ENCODE results near the gene AOAH.

Gene AOAH

DNA sequence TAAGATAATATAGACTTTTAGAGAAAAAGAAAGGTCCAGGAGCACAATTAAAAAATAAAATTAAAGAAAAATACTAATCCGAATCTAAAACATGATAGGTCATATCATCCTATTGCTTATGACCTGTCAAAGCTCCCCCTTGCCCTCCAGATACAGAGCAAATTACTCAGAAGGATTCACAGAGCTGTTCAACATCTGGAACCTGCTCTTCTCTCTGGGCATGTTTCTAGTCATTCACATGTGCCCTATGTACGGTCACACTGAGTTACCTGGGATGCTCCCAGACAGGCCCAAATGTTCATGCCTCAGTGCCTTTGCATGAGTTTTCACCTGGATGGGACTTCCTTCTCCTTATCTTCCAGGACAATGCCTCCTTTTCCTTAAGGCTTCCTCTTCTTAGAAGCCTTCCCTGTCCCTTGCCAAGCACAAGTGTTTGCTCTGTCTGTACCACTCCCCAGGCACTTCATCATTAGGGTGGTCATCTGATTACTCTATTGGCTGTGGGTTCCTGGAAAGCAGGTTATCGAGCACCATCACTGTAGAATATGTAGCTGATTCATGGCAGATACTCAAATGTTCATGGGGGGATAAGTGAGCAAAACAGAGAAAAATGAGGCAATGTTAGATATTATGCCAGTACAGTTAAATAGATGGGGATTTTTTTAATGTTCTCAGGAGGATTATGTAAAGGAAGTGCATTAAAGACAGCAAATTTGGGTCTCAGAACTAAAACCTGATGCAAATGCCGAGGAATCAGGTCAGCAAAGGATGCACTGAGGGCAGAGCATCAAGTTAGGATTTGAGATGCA is 12.0 kb upstream of the AOAH start:
- Histone ChIP-seq H3K4me3 (ENCODE audit: low read length) (no peak overlapping the region), H3K4me2 (ENCODE audit: low read length) (no peak overlapping the region), H3K9me3 (replicated peaks; ENCODE audit: low read length) (no peaks in the 10 kb centered on the region), H3K9ac (ENCODE audit: low read depth, low read length) (no peak overlapping the region), H3K27me3 (ENCODE audit: control insufficient read depth, insufficient read depth, low read length) (no peaks in the 10 kb centered on the region), H3K4me1 (ENCODE audit: control insufficient read depth, insufficient read depth, low read length) (no peaks in the 10 kb centered on the region), H3K36me3 (ENCODE audit: insufficient read depth, low read length) (no peaks in the 10 kb centered on the region)

DNA sequence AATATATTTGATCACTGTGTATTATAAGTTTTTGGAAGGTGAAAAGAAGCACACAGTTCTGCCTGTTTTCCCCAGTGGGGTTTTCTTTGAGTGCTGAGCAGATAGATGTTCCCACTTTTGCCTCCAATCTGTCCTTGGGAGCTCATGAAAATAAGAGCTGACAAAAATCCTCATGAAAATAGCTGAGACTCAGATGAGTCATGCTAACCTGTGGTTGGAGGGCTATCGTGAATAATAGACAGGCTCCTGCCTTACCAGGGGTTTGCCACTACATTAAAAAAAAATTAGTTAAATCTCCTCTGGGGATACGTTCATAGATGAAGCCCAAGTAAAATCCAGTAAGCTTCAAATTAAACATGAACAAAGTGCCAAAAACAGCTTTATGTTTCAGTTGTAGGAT is 10.9 kb upstream of the AOAH start:
- no peaks in the 10 kb centered on the region for H3K9me3 ChIP-seq (replicated peaks; ENCODE audit: low read length)
- no peaks in the 10 kb centered on the region for H3K4me1 ChIP-seq (ENCODE audit: control insufficient read depth, insufficient read depth, low read length)
- H3K4me3 ChIP-seq (ENCODE audit: low read length): no peak overlapping the region
- H3K9ac ChIP-seq (ENCODE audit: low read depth, low read length): no peak overlapping the region
- no peak overlapping the region for H3K4me2 ChIP-seq (ENCODE audit: low read length)
- H3K27me3 ChIP-seq (ENCODE audit: control insufficient read depth, insufficient read depth, low read length): no peaks in the 10 kb centered on the region
- H3K36me3 ChIP-seq (ENCODE audit: insufficient read depth, low read length): no peaks in the 10 kb centered on the region

- Histone ChIP-seq H3K4me1 (ENCODE audit: control insufficient read depth, insufficient read depth, low read length) (no peaks in the 10 kb centered on the region), H3K4me2 (ENCODE audit: low read length) (no peak overlapping the region), H3K9me3 (replicated peaks; ENCODE audit: low read length) (no peaks in the 10 kb centered on the region), H3K9ac (ENCODE audit: low read depth, low read length) (no peak overlapping the region), H3K4me3 (ENCODE audit: low read length) (no peak overlapping the region), H3K36me3 (ENCODE audit: insufficient read depth, low read length) (no peaks in the 10 kb centered on the region), H3K27me3 (ENCODE audit: control insufficient read depth, insufficient read depth, low read length) (no peaks in the 10 kb centered on the region)
These were observed 10.4 kb upstream of the AOAH start for GRCh38 chr7:36734731-36735130.

- Histone ChIP-seq H3K9me3 (replicated peaks; ENCODE audit: low read length) (no peaks in the 10 kb centered on the region), H3K4me2 (ENCODE audit: low read length) (no peak overlapping the region), H3K4me1 (ENCODE audit: control insufficient read depth, insufficient read depth, low read length) (no peaks in the 10 kb centered on the region), H3K27me3 (ENCODE audit: control insufficient read depth, insufficient read depth, low read length) (no peaks in the 10 kb centered on the region), H3K36me3 (ENCODE audit: insufficient read depth, low read length) (no peaks in the 10 kb centered on the region), H3K4me3 (ENCODE audit: low read length) (no peak overlapping the region), H3K9ac (ENCODE audit: low read depth, low read length) (no peak overlapping the region)
These were observed 9.1 kb upstream of the AOAH start for GRCh38 chr7:36733411-36733810.

DNA sequence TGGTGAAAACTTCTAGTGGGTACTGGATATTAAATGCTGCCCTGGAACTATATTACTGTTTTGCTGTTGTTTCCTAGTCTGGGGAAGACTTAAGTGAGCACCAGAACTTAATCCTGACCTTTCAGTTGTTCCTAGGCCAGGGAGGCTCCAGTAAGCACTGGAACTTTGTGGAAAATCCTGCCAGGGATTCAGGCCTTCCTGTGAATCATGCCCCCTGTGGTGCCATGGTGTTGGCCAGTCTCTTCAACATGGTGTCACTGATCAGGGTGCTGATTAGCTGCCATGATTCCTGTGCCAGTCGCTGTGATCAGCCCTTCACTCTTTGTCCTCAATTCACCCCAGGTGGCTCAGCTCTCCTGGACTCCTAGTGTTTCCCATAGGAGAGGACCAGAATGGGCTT is 8.5 kb upstream of the AOAH start:
- Histone ChIP-seq H3K9ac (ENCODE audit: low read depth, low read length) (no peak overlapping the region), H3K36me3 (ENCODE audit: insufficient read depth, low read length) (no peaks in the 10 kb centered on the region), H3K27me3 (ENCODE audit: control insufficient read depth, insufficient read depth, low read length) (no peaks in the 10 kb centered on the region)

DNA sequence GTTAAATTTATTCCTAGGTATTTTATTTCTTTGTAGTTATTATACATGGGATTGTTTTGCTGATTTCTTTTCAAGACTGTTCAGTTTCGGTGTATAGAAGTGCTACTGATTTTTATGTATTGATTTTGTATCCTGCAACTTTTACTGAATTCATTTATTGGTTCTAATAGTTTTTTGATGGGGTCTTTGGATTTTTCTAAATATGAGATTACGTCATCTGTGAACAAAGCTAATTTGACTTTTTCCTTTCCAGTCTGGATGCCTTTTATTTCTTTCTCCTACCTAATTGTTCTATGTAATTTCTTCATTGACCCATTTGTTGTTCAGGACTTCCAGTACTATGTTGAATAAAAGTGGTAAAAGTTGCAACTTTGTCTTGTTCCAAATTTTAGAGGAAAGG is 5.8 kb upstream of the AOAH start:
- no peak overlapping the region for H3K4me3 ChIP-seq (ENCODE audit: low read length)
- no peaks in the 10 kb centered on the region for H3K9me3 ChIP-seq (replicated peaks; ENCODE audit: low read length)
- no peaks in the 10 kb centered on the region for H3K4me1 ChIP-seq (ENCODE audit: control insufficient read depth, insufficient read depth, low read length)
- H3K36me3 ChIP-seq (ENCODE audit: insufficient read depth, low read length): no peaks in the 10 kb centered on the region
- H3K9ac ChIP-seq (ENCODE audit: low read depth, low read length): no peak overlapping the region
- no peaks in the 10 kb centered on the region for H3K27me3 ChIP-seq (ENCODE audit: control insufficient read depth, insufficient read depth, low read length)
- H3K4me2 ChIP-seq (ENCODE audit: low read length): no peak overlapping the region

More for the DNA sequence above, 8.5 kb upstream of the AOAH start:
- Histone ChIP-seq H3K4me1 (ENCODE audit: control insufficient read depth, insufficient read depth, low read length) (no peaks in the 10 kb centered on the region), H3K9me3 (replicated peaks; ENCODE audit: low read length) (no peaks in the 10 kb centered on the region), H3K4me3 (ENCODE audit: low read length) (no peak overlapping the region), H3K4me2 (ENCODE audit: low read length) (no peak overlapping the region)

DNA sequence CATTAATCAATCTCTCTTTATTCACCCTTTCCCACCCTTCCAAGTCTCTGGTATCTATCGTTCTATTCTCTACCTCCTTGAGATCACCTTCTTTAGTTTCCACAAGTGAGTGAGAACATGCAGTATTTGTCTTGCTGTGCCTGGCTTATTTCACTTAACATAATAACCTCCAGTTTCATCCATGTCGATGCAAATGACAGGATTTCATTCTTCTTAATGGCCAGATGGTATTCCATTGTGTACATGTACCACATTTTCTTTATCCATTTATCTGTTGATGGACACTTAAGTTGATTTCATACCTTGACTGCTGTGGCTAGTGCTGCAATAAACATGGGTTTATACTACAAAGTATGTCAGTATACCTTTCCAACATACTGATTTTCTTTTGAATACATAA is 3.8 kb upstream of the AOAH start:
- no peaks in the 10 kb centered on the region for H3K36me3 ChIP-seq (ENCODE audit: insufficient read depth, low read length)
- H3K4me1 ChIP-seq (ENCODE audit: control insufficient read depth, insufficient read depth, low read length): no peaks in the 10 kb centered on the region
- no peaks in the 10 kb centered on the region for H3K9me3 ChIP-seq (replicated peaks; ENCODE audit: low read length)
- no peak overlapping the region for H3K4me3 ChIP-seq (ENCODE audit: low read length)
- no peaks in the 10 kb centered on the region for H3K27me3 ChIP-seq (ENCODE audit: control insufficient read depth, insufficient read depth, low read length)
- H3K9ac ChIP-seq (ENCODE audit: low read depth, low read length): no peak overlapping the region
- no peak overlapping the region for H3K4me2 ChIP-seq (ENCODE audit: low read length)

- Histone ChIP-seq H3K27me3 (ENCODE audit: control insufficient read depth, insufficient read depth, low read length) (no peaks in the 10 kb centered on the region), H3K4me1 (ENCODE audit: control insufficient read depth, insufficient read depth, low read length) (no peaks in the 10 kb centered on the region), H3K36me3 (ENCODE audit: insufficient read depth, low read length) (no peaks in the 10 kb centered on the region), H3K9me3 (replicated peaks; ENCODE audit: low read length) (no peaks in the 10 kb centered on the region), H3K4me3 (ENCODE audit: low read length) (no peak overlapping the region), H3K9ac (ENCODE audit: low read depth, low read length) (no peak overlapping the region), H3K4me2 (ENCODE audit: low read length) (no peak overlapping the region)
These were observed 2.7 kb upstream of the AOAH start for GRCh38 chr7:36726806-36727503.

- H3K27me3 ChIP-seq (ENCODE audit: control insufficient read depth, insufficient read depth, low read length): no peaks in the 10 kb centered on the region
- no peak overlapping the region for H3K9ac ChIP-seq (ENCODE audit: low read depth, low read length)
- no peak overlapping the region for H3K4me2 ChIP-seq (ENCODE audit: low read length)
- H3K4me3 ChIP-seq (ENCODE audit: low read length): no peak overlapping the region
- H3K36me3 ChIP-seq (ENCODE audit: insufficient read depth, low read length): no peaks in the 10 kb centered on the region
- H3K4me1 ChIP-seq (ENCODE audit: control insufficient read depth, insufficient read depth, low read length): no peaks in the 10 kb centered on the region
- no peaks in the 10 kb centered on the region for H3K9me3 ChIP-seq (replicated peaks; ENCODE audit: low read length)
These were observed 2.0 kb upstream of the AOAH start for GRCh38 chr7:36726311-36726710.

DNA sequence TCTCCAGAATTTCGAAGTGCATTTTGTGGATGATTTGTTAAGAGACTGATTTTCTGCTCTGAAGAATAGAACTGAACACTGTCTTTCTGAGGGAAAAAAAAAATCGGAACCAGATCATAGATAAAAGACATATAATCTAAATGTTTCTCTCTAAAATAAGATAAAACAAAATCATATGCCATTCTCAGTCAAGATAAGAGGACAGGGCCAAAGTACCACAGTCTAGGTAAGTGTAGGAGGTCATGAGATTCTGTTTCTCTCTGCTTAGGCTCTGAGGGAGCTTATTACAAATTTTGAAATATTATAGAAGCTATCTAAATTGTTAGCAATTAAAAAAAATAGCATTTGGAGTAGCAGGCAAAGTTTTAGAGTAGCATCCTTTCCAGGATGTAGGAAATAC is 702 bp upstream of the AOAH start:
- H3K36me3 ChIP-seq (ENCODE audit: insufficient read depth, low read length): no peaks in the 10 kb centered on the region
- H3K27me3 ChIP-seq (ENCODE audit: control insufficient read depth, insufficient read depth, low read length): no peaks in the 10 kb centered on the region
- no peaks in the 10 kb centered on the region for H3K9me3 ChIP-seq (replicated peaks; ENCODE audit: low read length)
- H3K4me1 ChIP-seq (ENCODE audit: control insufficient read depth, insufficient read depth, low read length): no peaks in the 10 kb centered on the region
- H3K4me3 ChIP-seq (ENCODE audit: low read length): no peak overlapping the region
- no peak overlapping the region for H3K4me2 ChIP-seq (ENCODE audit: low read length)
- no peak overlapping the region for H3K9ac ChIP-seq (ENCODE audit: low read depth, low read length)

- no peaks in the 10 kb centered on the region for H3K27me3 ChIP-seq (ENCODE audit: control insufficient read depth, insufficient read depth, low read length)
- H3K36me3 ChIP-seq (ENCODE audit: insufficient read depth, low read length): no peaks in the 10 kb centered on the region
- H3K9me3 ChIP-seq (replicated peaks; ENCODE audit: low read length): no peaks in the 10 kb centered on the region
- no peak overlapping the region for H3K4me2 ChIP-seq (ENCODE audit: low read length)
- H3K9ac ChIP-seq (ENCODE audit: low read depth, low read length): no peak overlapping the region
- no peaks in the 10 kb centered on the region for H3K4me1 ChIP-seq (ENCODE audit: control insufficient read depth, insufficient read depth, low read length)
- no peak overlapping the region for H3K4me3 ChIP-seq (ENCODE audit: low read length)
These were observed 1.0 kb downstream of the AOAH start for GRCh38 chr7:36723291-36723690.

Measured in skeletal muscle satellite cell (primary cell).